Esophagus (tissue), 2 donors: ENCODE measurements around the gene GCK. TPM values are rescaled to one million over a fixed set of nuclear protein-coding genes. Genes with fewer than 3 reads are reported as not detected.

Source experiments
- H3K27ac ChIP-seq, 2 donors: one replicate each; pipeline ENCODE4 v1.5.1; 2013; ENCODE audit warnings: low read depth in 2 of 2, mild to moderate bottlenecking in 2 of 2, inconsistent platforms in 1 of 2, low read length in 1 of 2, moderate library complexity in 1 of 2
- H3K27me3 ChIP-seq, 2 donors: one replicate each; pipeline ENCODE4 v1.6.1; 2013; ENCODE audit warnings: low read length in 2 of 2, control low read depth in 1 of 2, mild to moderate bottlenecking in 1 of 2; ENCODE audit not compliant: insufficient read depth in 2 of 2, control insufficient read depth in 1 of 2
- H3K36me3 ChIP-seq, 2 donors: one replicate each; pipeline ENCODE4 v1.6.1; 2013; ENCODE audit warnings: low read length in 1 of 2; ENCODE audit not compliant: control insufficient read depth in 2 of 2, insufficient read depth in 2 of 2
- H3K4me1 ChIP-seq, 2 donors: one replicate each; pipeline ENCODE4 v1.6.1; 2013; ENCODE audit warnings: low read length in 1 of 2; ENCODE audit not compliant: control insufficient read depth in 2 of 2, insufficient read depth in 2 of 2
- H3K4me3 ChIP-seq, 2 donors: one replicate each; pipeline ENCODE4 v1.5.1; 2013; ENCODE audit warnings: low read length in 2 of 2, mild to moderate bottlenecking in 2 of 2, low read depth in 1 of 2, moderate library complexity in 1 of 2
- H3K9me3 ChIP-seq, 2 donors: one replicate each; pipeline ENCODE4 v1.6.1; 2013; ENCODE audit warnings: mild to moderate bottlenecking in 2 of 2, low read depth in 1 of 2, low read length in 1 of 2, moderate library complexity in 1 of 2; ENCODE audit not compliant: control insufficient read depth in 2 of 2, insufficient read depth in 1 of 2
- WGBS, 2 donors: extraction: QIAGEN DNeasy Blood & Tissue Kit; methylation state at CpG; one replicate each; pipeline ENCODE4 v1.1.7; 2013; 5-methylcytosine and 5-hydroxymethylcytosine counted together
- polyA plus RNA-seq, 2 donors: library from polyadenylated mRNA; stranded (reverse); fragments of 200-250 nt; gene quantifications; one replicate each; pipeline ENCODE4 v1.2.3, GENCODE V29; 2013
- donor health status: healthy with polysubstance abuse.
- donor health status: Bipolar disorder and iron deficiency.

The GCK gene
- polyA plus RNA-seq, 2 donors, result 0.18 to 0.27 TPM

DNA sequence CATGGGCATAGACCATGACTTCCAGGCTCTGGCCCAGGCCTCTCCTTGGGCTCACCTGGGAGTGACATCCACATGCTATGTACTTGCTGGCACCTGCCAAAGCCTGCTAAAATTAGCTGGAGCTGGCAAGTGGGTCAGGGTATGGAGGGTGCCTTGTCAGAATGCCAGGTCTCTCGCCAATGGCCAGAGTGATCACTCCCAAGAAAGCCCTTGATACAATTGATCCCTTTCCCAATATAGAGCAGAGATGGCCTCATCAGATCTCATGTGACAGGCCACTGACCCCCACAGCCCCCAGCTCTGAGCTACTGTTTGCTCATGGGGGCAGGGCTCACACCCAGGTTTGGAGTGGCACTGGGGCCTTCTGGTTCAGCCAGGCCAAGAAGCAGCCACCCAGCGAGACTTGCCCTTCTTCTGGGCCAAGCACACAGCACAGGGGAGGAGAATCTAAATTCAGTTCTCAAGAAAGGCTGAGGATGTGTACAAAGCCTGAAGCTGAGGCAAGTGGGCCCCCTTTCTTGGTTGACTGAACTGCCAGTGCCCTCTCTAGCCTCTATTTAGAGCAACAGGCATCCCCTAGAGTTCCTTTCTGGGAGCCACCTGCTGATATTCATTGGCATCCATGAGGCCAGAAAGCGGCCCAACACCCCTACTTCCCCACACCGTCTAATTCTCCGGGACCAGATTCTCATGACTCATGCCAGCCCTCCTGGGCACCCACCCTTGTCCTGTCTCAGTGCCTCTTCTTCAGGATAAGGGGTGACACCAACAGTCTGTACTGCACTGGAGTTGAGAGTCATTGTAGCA lies 29.2 kb downstream of the GCK start:
- peaks cover 0 to 3% of the 10 kb centered on the region in 2 donors for H3K4me1 ChIP-seq
- no peaks in the 10 kb centered on the region for H3K27me3 ChIP-seq
- peaks cover 0 to 2% of the 10 kb centered on the region in 2 donors for H3K9me3 ChIP-seq
- H3K27ac ChIP-seq, result no peak overlapping the region
- H3K36me3 ChIP-seq, result no peaks in the 10 kb centered on the region
- no peak overlapping the region for H3K4me3 ChIP-seq
- WGBS, 2 donors, result 86 to 89% methylated on average over 5 of the region's 5 CpGs

DNA sequence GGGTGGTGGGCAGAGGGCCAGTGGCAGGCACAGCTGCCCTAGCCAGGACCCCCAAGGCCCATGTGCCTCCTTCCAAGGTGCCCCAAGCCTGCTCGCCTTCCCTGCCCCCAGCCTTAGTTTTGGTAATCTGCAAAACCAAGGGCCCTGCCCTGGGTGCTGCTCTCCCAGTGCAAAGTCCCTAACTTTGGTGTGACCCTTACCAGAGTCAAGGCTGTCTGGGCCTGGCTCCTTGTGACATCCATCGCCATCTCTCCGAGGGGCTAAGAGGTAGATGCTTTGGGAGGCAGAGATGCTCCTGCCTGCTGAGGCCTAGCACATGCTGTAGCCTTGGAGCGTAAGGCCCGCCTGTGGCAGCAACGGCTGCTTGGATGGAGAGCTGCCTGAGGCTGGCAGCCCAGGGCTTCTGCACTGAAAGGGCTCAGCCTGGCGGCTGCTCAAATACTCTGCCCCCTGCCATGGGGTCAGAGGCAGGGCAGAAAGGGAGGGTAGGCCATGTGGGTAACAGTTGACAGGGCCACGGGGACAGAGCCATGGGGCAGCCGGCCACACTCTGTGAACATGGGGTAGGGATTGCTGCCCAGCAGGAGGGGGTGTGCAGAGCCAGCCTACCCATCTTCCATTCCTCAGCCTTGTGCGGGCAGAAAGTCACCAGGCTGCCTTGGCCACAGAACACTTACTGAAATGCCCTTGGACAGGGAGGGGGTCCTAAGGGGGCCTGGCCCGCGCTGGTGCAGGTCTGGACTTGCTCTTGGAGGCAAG lies 30.2 kb downstream of the GCK start:
- 94 to 95% methylated on average over 12 of the region's 12 CpGs for WGBS, 2 donors
- Histone ChIP-seq H3K36me3 (no peaks in the 10 kb centered on the region), H3K27ac (no peak overlapping the region), H3K9me3 (peaks cover 0 to 2% of the 10 kb centered on the region in 2 donors), H3K4me3 (no peak overlapping the region), H3K27me3 (no peaks in the 10 kb centered on the region), H3K4me1 (peaks cover 0 to 3% of the 10 kb centered on the region in 2 donors)

DNA sequence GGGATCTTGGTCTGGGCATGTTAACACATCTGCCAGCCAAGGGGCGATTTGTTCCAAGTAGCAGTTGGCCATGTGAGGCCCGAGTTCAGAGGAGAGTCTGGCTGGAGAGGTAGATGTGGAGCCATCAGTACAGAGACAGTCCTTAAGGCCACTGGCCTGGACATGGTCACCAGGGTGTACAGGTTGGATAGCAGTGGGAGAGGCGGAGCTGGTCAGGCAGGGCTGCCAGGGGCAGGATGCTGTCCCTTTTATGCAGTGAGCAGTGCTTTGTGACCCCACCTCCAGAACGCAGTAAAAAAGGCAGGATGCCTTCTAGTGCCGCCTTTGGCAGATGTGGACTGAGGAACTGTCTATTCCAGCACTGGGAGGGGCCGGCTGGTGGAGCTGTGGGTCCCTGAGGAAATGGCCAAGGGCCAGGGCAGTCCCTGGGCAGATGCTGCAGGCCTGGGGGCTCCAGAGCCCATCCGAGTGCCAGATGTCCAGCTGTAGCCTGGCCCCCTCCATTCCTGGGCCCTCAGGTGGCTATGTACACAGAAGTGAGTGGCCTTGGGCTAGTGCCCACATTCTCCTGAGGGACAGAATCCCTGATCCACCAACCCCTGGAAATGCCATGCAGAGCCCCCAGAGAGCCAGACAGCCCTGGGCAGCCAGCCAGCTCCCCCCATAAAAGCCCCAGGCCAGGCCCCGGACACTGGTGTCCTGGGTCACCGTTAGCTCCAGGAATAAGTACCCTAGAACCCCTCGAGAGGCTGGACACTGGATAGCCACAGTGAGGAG lies 31.0 kb downstream of the GCK start:
- WGBS, 2 donors, result 74 to 76% methylated on average over 10 of the region's 10 CpGs
- Histone ChIP-seq H3K27me3 (no peaks in the 10 kb centered on the region), H3K36me3 (no peaks in the 10 kb centered on the region), H3K4me1 (peaks cover 0 to 3% of the 10 kb centered on the region in 2 donors), H3K27ac (no peak overlapping the region), H3K4me3 (no peak overlapping the region), H3K9me3 (peaks cover 0 to 2% of the 10 kb centered on the region in 2 donors)

DNA sequence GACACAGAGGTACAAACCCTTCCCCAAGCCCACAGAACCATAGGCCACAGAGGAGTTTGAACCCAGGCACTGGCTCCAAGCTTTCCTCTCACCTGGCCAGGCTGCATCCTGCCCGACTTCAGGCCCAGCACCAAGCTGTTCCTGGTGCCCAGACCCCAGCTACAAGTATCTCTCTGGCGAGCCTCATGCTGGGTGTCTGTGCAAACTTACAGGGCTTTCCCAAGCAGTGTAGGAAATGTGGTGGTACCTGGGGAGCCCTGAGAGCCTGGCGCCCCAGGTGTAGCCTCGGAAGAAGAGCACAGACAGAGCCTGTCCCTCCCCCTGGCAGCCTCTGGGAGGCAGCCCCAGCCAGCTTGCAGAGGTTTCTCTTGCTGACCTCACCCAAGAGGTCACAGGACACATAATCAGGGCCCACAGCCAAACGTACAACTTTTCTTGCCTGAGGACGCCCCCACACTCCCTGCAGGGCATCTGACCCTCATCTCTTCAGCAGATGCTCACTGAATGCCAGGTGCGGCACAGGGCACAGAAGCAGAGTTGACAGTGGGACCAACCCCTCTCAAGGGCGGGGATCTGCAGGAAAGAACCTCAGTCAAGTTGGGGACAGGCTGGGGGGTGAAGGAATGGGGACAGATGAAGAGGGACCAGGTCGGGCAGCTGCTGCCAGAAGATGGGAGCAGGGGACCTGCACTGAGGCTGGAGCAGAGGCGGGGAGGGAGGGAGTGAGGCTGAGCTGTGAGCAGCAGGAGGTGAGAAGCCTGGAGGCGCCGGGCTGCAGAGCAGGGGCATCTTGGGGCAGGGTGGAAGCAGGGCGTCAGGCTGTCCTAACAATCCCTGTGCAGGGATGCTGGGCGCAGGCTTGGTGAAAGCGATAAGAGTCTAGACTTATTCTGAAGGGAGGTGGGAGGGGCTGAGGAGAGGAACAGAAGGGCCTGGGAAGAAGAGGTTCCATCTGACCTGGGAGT lies 31.8 kb downstream of the GCK start:
- H3K4me3 ChIP-seq, result no peak overlapping the region
- peaks cover 0 to 3% of the 10 kb centered on the region in 2 donors for H3K4me1 ChIP-seq
- no peak overlapping the region for H3K27ac ChIP-seq
- no peaks in the 10 kb centered on the region for H3K27me3 ChIP-seq
- H3K36me3 ChIP-seq, result no peaks in the 10 kb centered on the region
- peaks cover 0 to under 1% of the 10 kb centered on the region in 2 donors for H3K9me3 ChIP-seq
- WGBS, 2 donors, result 81 to 86% methylated on average over 15 of the region's 15 CpGs

DNA sequence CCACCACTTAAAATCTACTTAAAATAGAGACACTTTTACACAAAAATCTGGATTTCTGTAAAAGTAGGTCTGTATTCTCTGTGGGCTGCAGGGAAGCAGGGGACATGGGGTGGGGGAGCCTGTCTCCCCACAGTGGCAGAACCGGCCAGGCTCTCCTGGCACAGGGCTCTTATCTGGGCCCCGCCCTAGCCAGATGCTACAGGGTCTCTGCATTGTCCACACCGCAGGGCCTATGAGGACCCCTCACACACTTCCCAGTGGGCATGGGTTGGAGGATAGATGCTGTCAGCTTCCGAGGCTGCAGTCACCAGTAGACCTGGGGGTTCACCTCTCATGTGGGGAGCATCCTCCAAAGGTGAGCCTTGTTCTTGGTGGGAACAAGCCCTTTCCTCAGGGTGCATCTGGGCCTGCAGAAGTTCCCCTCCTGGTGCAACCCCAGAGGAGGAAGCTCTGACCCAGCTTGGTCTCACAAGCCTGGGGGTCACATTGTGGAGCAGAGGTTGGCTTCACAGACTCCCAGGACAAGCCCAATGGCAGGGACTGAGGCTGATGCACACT lies 32.7 kb downstream of the GCK start:
- H3K27me3 ChIP-seq, result no peaks in the 10 kb centered on the region
- H3K9me3 ChIP-seq, result no peaks in the 10 kb centered on the region
- H3K4me1 ChIP-seq, result peaks cover 0 to 3% of the 10 kb centered on the region in 2 donors
- 81 to 82% methylated on average over 4 of the region's 4 CpGs for WGBS, 2 donors
- no peaks in the 10 kb centered on the region for H3K36me3 ChIP-seq
- no peak overlapping the region for H3K27ac ChIP-seq
- no peak overlapping the region for H3K4me3 ChIP-seq

DNA sequence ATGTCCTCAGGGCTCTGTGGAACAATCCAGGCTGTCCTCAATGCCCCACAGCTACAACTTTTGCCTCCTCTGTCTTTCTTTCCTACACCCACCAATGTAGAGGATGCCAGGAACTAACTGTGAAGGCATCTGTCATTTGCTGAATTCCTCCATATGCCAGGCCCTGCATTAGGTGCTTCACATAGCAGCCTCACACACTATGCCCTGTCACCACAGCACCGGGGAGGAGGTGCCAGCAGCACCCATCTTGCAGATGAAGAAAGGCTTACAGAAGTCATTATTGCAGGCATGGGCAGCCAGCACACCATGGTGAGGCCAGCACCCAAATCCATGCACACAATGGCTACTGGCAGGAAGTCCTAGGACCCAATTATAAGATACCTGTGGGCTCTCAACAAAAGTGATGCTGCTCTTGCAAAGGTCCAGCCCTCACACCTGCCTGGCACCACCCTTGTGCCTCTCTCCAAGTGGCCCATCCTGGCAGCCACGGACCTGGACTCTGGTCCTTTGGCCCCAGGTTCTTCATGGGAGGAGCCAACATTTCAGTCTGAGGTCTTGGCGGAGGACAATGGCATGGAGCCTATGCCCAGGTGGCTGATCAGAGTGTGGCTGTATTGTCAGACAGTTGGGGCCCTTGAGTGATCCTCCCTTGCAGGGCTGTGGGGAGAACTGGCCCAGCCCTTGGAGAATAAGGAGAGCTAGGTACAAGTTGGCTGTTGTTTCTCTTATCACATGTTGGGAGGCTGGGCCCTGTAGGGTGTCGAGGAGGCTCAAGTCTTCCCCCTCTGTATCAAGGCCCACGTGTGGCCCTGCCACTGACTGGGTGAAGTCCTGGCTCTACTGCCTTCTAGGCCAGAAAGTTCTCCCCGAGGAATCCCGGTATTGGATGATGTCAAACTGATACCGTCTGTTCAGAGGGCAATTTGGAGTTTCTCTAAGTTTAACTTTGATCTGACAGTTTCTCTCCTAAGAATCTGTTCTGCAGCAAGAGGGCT lies 33.8 kb downstream of the GCK start:
- Histone ChIP-seq H3K4me3 (no peak overlapping the region), H3K4me1 (peaks cover 3 to 4% of the 10 kb centered on the region in 2 donors), H3K9me3 (no peaks in the 10 kb centered on the region), H3K36me3 (no peaks in the 10 kb centered on the region), H3K27ac (no peak overlapping the region), H3K27me3 (no peaks in the 10 kb centered on the region)
- WGBS, 2 donors, result 76 to 84% methylated on average over 8 of the region's 8 CpGs

DNA sequence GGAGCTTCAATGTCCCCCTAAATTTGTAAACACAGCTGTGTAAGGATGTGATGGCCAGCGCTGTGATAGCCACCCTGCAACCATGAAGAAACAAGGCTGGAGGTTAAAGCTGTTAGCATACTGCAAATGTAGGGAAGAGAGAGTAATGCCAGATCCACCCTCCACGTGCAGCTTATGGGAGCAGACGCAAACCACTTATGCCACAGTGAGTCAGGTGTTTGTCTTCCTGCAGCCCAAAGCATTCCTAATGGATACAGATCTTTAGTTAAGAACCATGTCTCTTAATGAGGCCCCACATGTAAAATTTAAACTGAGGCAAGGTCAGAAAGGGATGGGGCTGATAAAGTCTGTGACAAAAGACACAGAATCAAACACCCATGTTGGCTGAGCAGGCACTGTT lies 34.5 kb downstream of the GCK start:
- no peaks in the 10 kb centered on the region for H3K27me3 ChIP-seq
- whole genome bisulfite sequencing, 2 donors, result 72 to 80% methylated on average over 3 of the region's 3 CpGs
- no peaks in the 10 kb centered on the region for H3K9me3 ChIP-seq
- H3K27ac ChIP-seq, result no peak overlapping the region
- H3K36me3 ChIP-seq, result no peaks in the 10 kb centered on the region
- H3K4me1 ChIP-seq, result peaks cover 0 to 4% of the 10 kb centered on the region in 2 donors
- no peak overlapping the region for H3K4me3 ChIP-seq

DNA sequence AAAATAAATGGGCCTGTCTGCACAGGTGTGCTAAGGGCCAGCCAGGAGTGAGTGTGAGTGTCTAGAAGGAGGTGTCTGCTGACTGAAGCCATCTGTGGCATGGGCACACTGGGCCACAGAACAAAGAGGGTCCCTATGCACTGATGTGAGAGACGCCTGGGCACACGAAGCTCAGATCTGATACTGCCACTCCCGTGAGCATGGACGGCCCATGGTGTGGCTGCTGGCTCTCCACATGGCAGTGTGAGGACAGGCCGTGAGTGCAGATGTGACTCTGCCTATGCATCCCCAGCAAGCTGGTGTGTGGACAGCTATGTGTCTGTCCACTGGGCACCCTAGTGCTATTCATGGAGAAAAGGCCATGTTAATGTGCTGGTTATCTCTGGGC lies 35.3 kb downstream of the GCK start:
- Histone ChIP-seq H3K4me1 (peaks cover 0 to 4% of the 10 kb centered on the region in 2 donors), H3K27me3 (no peaks in the 10 kb centered on the region), H3K36me3 (no peaks in the 10 kb centered on the region), H3K27ac (no peak overlapping the region), H3K4me3 (no peak overlapping the region), H3K9me3 (no peaks in the 10 kb centered on the region)
- WGBS, 2 donors, result 87 to 91% methylated on average over 5 of the region's 5 CpGs
